GM12878 (cell line): Measurements from ENCODE around the gene HIC1. TPM values are rescaled to one million over a fixed set of nuclear protein-coding genes. Genes with fewer than 3 reads are reported as not detected.
A peak's percentile ranks its signal among the peaks of the same experiment; 100 is the strongest.

ENCODE experiments used
- ATAC-seq: fragments of 200-7000 bp; cut with Tn5 transposase; 3 replicates; pipeline ENCODE4 v1.9.1; 2020; ENCODE audit warnings: mild to moderate bottlenecking, moderate library complexity
- BruUV-seq: library from RNA; stranded (reverse); fragments of 400-500 nt; replicated peaks from 2 replicates; lab custom pipeline; 2021; lab: Mats Ljungman, UMichigan
- CTCF ChIA-PET: fragments of 300-600 bp; sonication (Branson Sonifier 250); formaldehyde crosslinking; extraction: SDS; loops from one replicate; lab custom pipeline; 2021; ENCODE audit warnings: inconsistent platforms; lab: Yijun Ruan, JAX
- POLR2A ChIA-PET: fragments of 350-600 bp; formaldehyde crosslinking; extraction: SDS; loops from one replicate; lab custom pipeline; 2021; ENCODE audit warnings: inconsistent platforms; lab: Charles Lee
- RAD21 ChIA-PET: fragments of 300-600 bp; sonication (Branson Sonifier 250); formaldehyde crosslinking; loops from one replicate; lab custom pipeline; 2023; ENCODE audit warnings: antibody characterized with exemption; ENCODE audit not compliant: unreplicated experiment; lab: Charles Lee
- SMC1A ChIA-PET: fragments of 300-600 bp; sonication (Branson Sonifier 250); formaldehyde crosslinking; loops from one replicate; lab custom pipeline; 2023; ENCODE audit not compliant: unreplicated experiment, uncharacterized antibody; lab: Charles Lee
- DNase-seq: peaks from one replicate; pipeline ENCODE4 v3.0.0-alpha.2; 2011; ENCODE audit warnings: low read depth, low spot score
- FAIRE-seq: peaks from 3 replicates; lab custom pipeline; 2011; peaks lifted over from hg19 to GRCh38; lab: Jason Lieb, UNC
- H2AFZ ChIP-seq: 2 replicates; pipeline ENCODE4 v1.6.0; 2011; ENCODE audit warnings: low read depth, low read length, control low read depth; ENCODE audit not compliant: control insufficient read depth
- H3K27ac ChIP-seq: 2 replicates; pipeline ENCODE4 v1.5.1; 2011; ENCODE audit warnings: control low read depth; ENCODE audit not compliant: control insufficient read depth, insufficient read depth
- H3K27me3 ChIP-seq, 2 experiments: replicated peaks in 1 of 2; 2 replicates each; pipeline versions ENCODE4 v1.6.0 to v1.6.1; 2011; ENCODE audit warnings: low read length in 1 of 2; ENCODE audit not compliant: control insufficient read depth in 2 of 2, insufficient read depth in 2 of 2
- H3K36me3 ChIP-seq, 2 experiments: 2 replicates each; pipeline ENCODE4 v1.5.1; 2011; ENCODE audit warnings: low read length in 1 of 2; ENCODE audit not compliant: control insufficient read depth in 2 of 2, insufficient read depth in 2 of 2
- H3K4me1 ChIP-seq: 2 replicates; pipeline ENCODE4 v1.6.1; 2011; ENCODE audit warnings: mild to moderate bottlenecking, low read length, moderate library complexity, mixed read lengths; ENCODE audit not compliant: control insufficient read depth, insufficient read depth
- H3K4me2 ChIP-seq: 2 replicates; pipeline ENCODE4 v1.6.0; 2011; ENCODE audit warnings: control low read depth; ENCODE audit not compliant: control insufficient read depth, insufficient read depth
- H3K4me3 ChIP-seq: fragments of 200-600 bp; sonication (generic); 2 replicates; pipeline ENCODE4 v1.5.1; 2016
- H3K79me2 ChIP-seq: 2 replicates; pipeline ENCODE4 v1.6.0; 2011; ENCODE audit warnings: low read length; ENCODE audit not compliant: control insufficient read depth, insufficient read depth
- H3K9ac ChIP-seq: 2 replicates; pipeline ENCODE4 v1.8.0; 2011; ENCODE audit warnings: low read length, control low read depth, mixed read lengths; ENCODE audit not compliant: control insufficient read depth, insufficient read depth
- H3K9me3 ChIP-seq: replicated peaks from 3 replicates; pipeline ENCODE4 v1.5.1; 2011; ENCODE audit warnings: mild to moderate bottlenecking, low read length; ENCODE audit not compliant: control insufficient read depth, insufficient read depth
- H4K20me1 ChIP-seq: 2 replicates; pipeline ENCODE4 v1.6.0; 2011; ENCODE audit not compliant: control insufficient read depth, insufficient read depth
- BCLAF1 ChIP-seq: fragments of 450-650 bp; IDR thresholded peaks from 2 replicates; pipeline ENCODE4 v1.6.1; 2017; ENCODE audit warnings: antibody characterized with exemption, mild to moderate bottlenecking, moderate library complexity
- BHLHE40 ChIP-seq, 2 experiments: fragments of 450-650 bp in 1 of 2; IDR thresholded peaks; 2 replicates each; pipeline ENCODE4 v1.6.1; 2011 to 2017; ENCODE audit warnings: low read depth in 2 of 2, borderline replicate concordance in 1 of 2, improper control_type of control experiment in 1 of 2, low read length in 1 of 2, mild to moderate bottlenecking in 1 of 2
- FOXM1 ChIP-seq: IDR thresholded peaks from 2 replicates; pipeline ENCODE4 v1.6.1; 2012; ENCODE audit warnings: low read depth, mild to moderate bottlenecking, inconsistent platforms, low read length, moderate library complexity
- MTA2 ChIP-seq: fragments of 450-650 bp; IDR thresholded peaks from 2 replicates; pipeline ENCODE4 v1.6.1; 2016; ENCODE audit warnings: low read depth, mild to moderate bottlenecking, moderate library complexity
- RAD21 ChIP-seq: IDR thresholded peaks from 2 replicates; pipeline ENCODE4 v1.6.1; 2011; ENCODE audit warnings: mild to moderate bottlenecking, low read depth, low read length, moderate library complexity; ENCODE audit not compliant: insufficient read depth
- STAT3 ChIP-seq: IDR thresholded peaks from 2 replicates; pipeline ENCODE4 v1.6.1; 2011; ENCODE audit warnings: low read depth, low read length, improper control_type of control experiment
- TCF12 ChIP-seq: IDR thresholded peaks from 2 replicates; pipeline ENCODE4 v1.6.1; 2011; ENCODE audit warnings: low read depth, mild to moderate bottlenecking, low read length
- WGBS: methylation state at CpG from one replicate; pipeline ENCODE4 v1.1.6; 2016; ENCODE audit warnings: low lambda C conversion rate; ENCODE audit not compliant: insufficient replicate concordance, insufficient coverage; ENCODE audit errors: missing lambda C conversion rate; 5-methylcytosine and 5-hydroxymethylcytosine counted together
- in situ Hi-C: fragments of 300-500 bp; cut with MboI; formaldehyde crosslinking; loops from 9 replicates; pipeline ENCODE4 v1.14.3; 2018; ENCODE audit warnings: mixed read lengths
- intact Hi-C: fragments of 100-400 bp; cut with micrococcal nuclease; formaldehyde crosslinking; loops from one replicate; pipeline ENCODE4 v1.14.2; 2022; ENCODE audit not compliant: unreplicated experiment
- polyA plus RNA-seq, 11 experiments: library from polyadenylated mRNA; depleted of rRNA in 4 of 11; unstranded in 6 of 11; stranded (reverse) in 5 of 11; fragments of >200 nt; fragmentation: Nextera tagmentation in 4 of 11; fragmentation: Illumina TruSeq in 1 of 11; extraction: Ambion mirVana in 4 of 11; extraction: Trizol in 1 of 11; gene quantifications; 1 replicate in 1 of 11; 2 replicates in 10 of 11; pipeline versions ENCODE4 v1.2.1 to v1.2.3, GENCODE V29; 2011 to 2016; ENCODE audit warnings: inconsistent platforms in 2 of 11, missing spikeins in 2 of 11, low read depth in 1 of 11
- total RNA-seq, 4 experiments: library from RNA; depleted of rRNA in 3 of 4; stranded (reverse); fragments of >200 nt in 3 of 4; fragmentation: Illumina TruSeq in 1 of 4; extraction: Trizol in 1 of 4; gene quantifications; 2 replicates each; pipeline versions ENCODE4 v1.2.1 to v1.2.3, GENCODE V29; 2013 to 2021
- TF ChIP-seq, protein P1 (sequence below), 3 experiments: IDR thresholded peaks in 2 of 3; conservative IDR thresholded peaks in 1 of 3; 2 replicates each; pipeline ENCODE4 v1.5.1; 2011; ENCODE audit warnings: low read depth in 3 of 3, low read length in 3 of 3, mild to moderate bottlenecking in 3 of 3, control low read depth in 2 of 3, moderate library complexity in 2 of 3, inconsistent platforms in 1 of 3, mixed read lengths in 1 of 3; ENCODE audit not compliant: control insufficient read depth in 2 of 3, insufficient read depth in 1 of 3; ENCODE audit errors: extremely low read depth in 1 of 3

Gene HIC1
- total and polyA plus RNA-seq, 10 of the 15 experiments (the other 5 are each of a cell fraction or from before 2014, with no cell fraction given): 0.11 to 61.1 (median 4.9) TPM

DNA sequence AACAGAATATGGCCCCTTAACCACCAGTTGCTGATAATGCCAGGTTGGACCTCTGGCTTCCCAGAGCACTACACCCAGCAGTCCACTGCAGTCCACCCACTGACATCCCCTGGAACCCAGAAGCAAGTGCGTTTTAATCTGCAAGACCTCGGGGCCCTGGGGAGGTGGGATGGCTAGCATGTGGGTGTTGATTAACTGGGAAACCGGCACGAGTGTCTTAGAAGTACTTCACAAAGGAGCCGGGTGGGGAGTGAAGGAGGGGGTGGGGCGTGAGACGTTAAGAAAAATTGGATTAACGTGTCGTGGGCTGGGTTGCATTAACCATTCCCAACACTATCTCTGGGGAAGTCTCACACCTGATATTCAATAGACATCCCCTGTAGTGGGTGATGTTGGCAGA is 6.1 kb upstream of the HIC1 start:
- Histone ChIP-seq H3K27ac (no peak overlapping the region), H3K9me3 (no peaks in the 10 kb centered on the region), H3K4me2 (peak overlapping the region; percentile 98), H4K20me1 (no peaks in the 10 kb centered on the region), H3K79me2 (no peaks in the 10 kb centered on the region; the same call in 1 of the 2 replicates), H3K36me3 (no peaks in the 10 kb centered on the region; a peak in 2 of 4 replicates), H3K9ac (no peak overlapping the region), H2AFZ (no peak overlapping the region)
- ChIA-PET POLR2A (interaction anchor here (0.5 to 1.0 kb wide), 2 partner anchors 10 to 327 kb away, joined by 3 read pairs; no protein-coding TSS in a partner anchor), RAD21 (interaction anchor here (1.2 to 1.3 kb wide), 2 partner anchors 10 to 332 kb away, joined by 3 to 4 read pairs; no protein-coding TSS in a partner anchor), SMC1A (interaction anchor here (1.1 to 1.6 kb wide), 4 partner anchors 18 to 327 kb away, joined by 3 to 8 read pairs (median 3); no protein-coding TSS in a partner anchor), CTCF (interaction anchor here (1.0 to 2.1 kb wide), 4 partner anchors 44 to 234 kb away, joined by 3 to 12 read pairs (median 4); no protein-coding TSS in a partner anchor)
- intact Hi-C loops (no loop called here), in situ Hi-C loops (no loop called here)
- DNase-seq (no peak), ATAC-seq (no peak), FAIRE-seq (no peak)
- WGBS: 35% methylated on average over 9 of the region's 9 CpGs
- TF ChIP-seq BCLAF1 (no peak), MTA2 (no peak), FOXM1 (no peak), RAD21 (no peak), STAT3 (no peak), BHLHE40 (IDR thresholded peaks at IDR 0.05; ENCODE audit: borderline replicate concordance in 1 of 2, low read depth in 2 of 2, low read length in 1 of 2) (no peak), TCF12 (no peak)
- TF ChIP-seq, protein P1, sequence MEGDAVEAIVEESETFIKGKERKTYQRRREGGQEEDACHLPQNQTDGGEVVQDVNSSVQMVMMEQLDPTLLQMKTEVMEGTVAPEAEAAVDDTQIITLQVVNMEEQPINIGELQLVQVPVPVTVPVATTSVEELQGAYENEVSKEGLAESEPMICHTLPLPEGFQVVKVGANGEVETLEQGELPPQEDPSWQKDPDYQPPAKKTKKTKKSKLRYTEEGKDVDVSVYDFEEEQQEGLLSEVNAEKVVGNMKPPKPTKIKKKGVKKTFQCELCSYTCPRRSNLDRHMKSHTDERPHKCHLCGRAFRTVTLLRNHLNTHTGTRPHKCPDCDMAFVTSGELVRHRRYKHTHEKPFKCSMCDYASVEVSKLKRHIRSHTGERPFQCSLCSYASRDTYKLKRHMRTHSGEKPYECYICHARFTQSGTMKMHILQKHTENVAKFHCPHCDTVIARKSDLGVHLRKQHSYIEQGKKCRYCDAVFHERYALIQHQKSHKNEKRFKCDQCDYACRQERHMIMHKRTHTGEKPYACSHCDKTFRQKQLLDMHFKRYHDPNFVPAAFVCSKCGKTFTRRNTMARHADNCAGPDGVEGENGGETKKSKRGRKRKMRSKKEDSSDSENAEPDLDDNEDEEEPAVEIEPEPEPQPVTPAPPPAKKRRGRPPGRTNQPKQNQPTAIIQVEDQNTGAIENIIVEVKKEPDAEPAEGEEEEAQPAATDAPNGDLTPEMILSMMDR (IDR thresholded peaks at IDR 0.05 in 2 of 3, conservative IDR thresholded peaks at IDR 0.05 in 1 of 3; ENCODE audit: control insufficient read depth in 2 of 3, extremely low read depth in 1 of 3, insufficient read depth in 1 of 3, low read depth in 3 of 3, low read length in 3 of 3): no peak
- TF ChIP-seq, all 136 proteins: peak for 0
- Histone ChIP-seq H3K4me3 (peak overlapping the region; percentile 86; the same call in 1 of the 2 replicates), H3K27me3 (peaks cover 2% of the 10 kb centered on the region in 2 experiments; a peak in 3 of 4 replicates), H3K4me1 (peaks cover 10% of the 10 kb centered on the region)
- no TSS peak for BruUV-seq
